ENCODE results near the gene ABCF2.

The ABCF2 gene

GRCh38 chr7:151181011-151181431 lies 46.0 kb downstream of the ABCF2 start:
- DNase-seq = no peak
- no peaks in the 10 kb centered on the region for H3K79me1 ChIP-seq (replicated peaks; ENCODE audit: low read length, poor library complexity, severe bottlenecking)
- H3K4ac ChIP-seq (ENCODE audit: low read depth in 1 of 2, low read length in 2 of 2) = no peak overlapping the region
- no peak overlapping the region for H2BK120ac ChIP-seq (ENCODE audit: low read depth, low read length)
- 93% methylated on average over 22 of the region's 22 CpGs for WGBS
- H3K4me2 ChIP-seq (ENCODE audit: low read length, poor library complexity, severe bottlenecking) = no peak overlapping the region
- no peaks in the 10 kb centered on the region for H3K4me1 ChIP-seq (ENCODE audit: control insufficient read depth, insufficient read depth, low read depth, low read length)
- no peak overlapping the region for H4K91ac ChIP-seq (ENCODE audit: low read length)
- no peak overlapping the region for H2BK15ac ChIP-seq (ENCODE audit: low read depth, poor library complexity, severe bottlenecking)
- H2BK5ac ChIP-seq (ENCODE audit: low read depth, low read length, poor library complexity, severe bottlenecking) = no peak overlapping the region
- no peak overlapping the region for H3K23ac ChIP-seq (ENCODE audit: low read length in 2 of 2)
- H3K36me3 ChIP-seq (ENCODE audit: control insufficient read depth in 1 of 2, insufficient read depth in 2 of 2, low read depth in 1 of 2, low read length in 2 of 2) = no peaks in the 10 kb centered on the region
- H2AFZ ChIP-seq (ENCODE audit: low read depth, low read length) = no peak overlapping the region
- H3K18ac ChIP-seq (ENCODE audit: low read depth in 1 of 2, low read length in 2 of 2) = no peak overlapping the region
- H3K14ac ChIP-seq (ENCODE audit: low read length in 2 of 2) = no peak overlapping the region
- H4K8ac ChIP-seq (ENCODE audit: low read length) = no peak overlapping the region
- no peak overlapping the region for H2AK5ac ChIP-seq (ENCODE audit: low read length, severe bottlenecking)
- H3K27me3 ChIP-seq (ENCODE audit: control insufficient read depth in 1 of 2, insufficient read depth in 1 of 2, low read length in 2 of 2) = peaks cover 62 to 70% of the 10 kb centered on the region in 2 experiments
- H3K9me3 ChIP-seq (ENCODE audit: control insufficient read depth, low read length) = no peaks in the 10 kb centered on the region
- no peak overlapping the region for H3K27ac ChIP-seq (ENCODE audit: low read length, poor library complexity, severe bottlenecking)
- H3K9ac ChIP-seq (ENCODE audit: low read length) = no peak overlapping the region
- no peak overlapping the region for H2BK12ac ChIP-seq (ENCODE audit: low read length in 2 of 2)
- H3K4me3 ChIP-seq (ENCODE audit: insufficient read depth in 1 of 2, low read depth in 1 of 2, low read length in 2 of 2) = no peak overlapping the region

- H3K23ac ChIP-seq (ENCODE audit: low read length in 2 of 2) = no peak overlapping the region
- no peak overlapping the region for H3K9ac ChIP-seq (ENCODE audit: low read length)
- no peaks in the 10 kb centered on the region for H3K79me1 ChIP-seq (replicated peaks; ENCODE audit: low read length, poor library complexity, severe bottlenecking)
- H3K36me3 ChIP-seq (ENCODE audit: control insufficient read depth in 1 of 2, insufficient read depth in 2 of 2, low read depth in 1 of 2, low read length in 2 of 2) = no peaks in the 10 kb centered on the region
- no peak overlapping the region for H2BK15ac ChIP-seq (ENCODE audit: low read depth, poor library complexity, severe bottlenecking)
- DNase-seq = no peak
- no peak overlapping the region for H3K4ac ChIP-seq (ENCODE audit: low read depth in 1 of 2, low read length in 2 of 2)
- no peak overlapping the region for H2AFZ ChIP-seq (ENCODE audit: low read depth, low read length)
- no peak overlapping the region for H2BK12ac ChIP-seq (ENCODE audit: low read length in 2 of 2)
- H2BK5ac ChIP-seq (ENCODE audit: low read depth, low read length, poor library complexity, severe bottlenecking) = no peak overlapping the region
- H3K4me3 ChIP-seq (ENCODE audit: insufficient read depth in 1 of 2, low read depth in 1 of 2, low read length in 2 of 2) = no peak overlapping the region
- no peak overlapping the region for H2AK5ac ChIP-seq (ENCODE audit: low read length, severe bottlenecking)
- H3K9me3 ChIP-seq (ENCODE audit: control insufficient read depth, low read length) = no peaks in the 10 kb centered on the region
- no peak overlapping the region for H4K91ac ChIP-seq (ENCODE audit: low read length)
- H3K27me3 ChIP-seq (ENCODE audit: control insufficient read depth in 1 of 2, insufficient read depth in 1 of 2, low read length in 2 of 2) = peaks cover 72 to 73% of the 10 kb centered on the region in 2 experiments
- no peak overlapping the region for H3K27ac ChIP-seq (ENCODE audit: low read length, poor library complexity, severe bottlenecking)
- no peak overlapping the region for H3K14ac ChIP-seq (ENCODE audit: low read length in 2 of 2)
- no peak overlapping the region for H4K8ac ChIP-seq (ENCODE audit: low read length)
- no peak overlapping the region for H2BK120ac ChIP-seq (ENCODE audit: low read depth, low read length)
- no peak overlapping the region for H3K4me2 ChIP-seq (ENCODE audit: low read length, poor library complexity, severe bottlenecking)
- no peaks in the 10 kb centered on the region for H3K4me1 ChIP-seq (ENCODE audit: control insufficient read depth, insufficient read depth, low read depth, low read length)
- no peak overlapping the region for H3K18ac ChIP-seq (ENCODE audit: low read depth in 1 of 2, low read length in 2 of 2)
- WGBS = 81% methylated on average over 4 of the region's 4 CpGs
Observed at GRCh38 chr7:151179946-151180345, 47.1 kb downstream of the ABCF2 start.

- Histone ChIP-seq H2BK120ac (ENCODE audit: low read depth, low read length) (no peak overlapping the region), H4K8ac (ENCODE audit: low read length) (no peak overlapping the region), H3K4me1 (ENCODE audit: control insufficient read depth, insufficient read depth, low read depth, low read length) (no peaks in the 10 kb centered on the region), H2AK5ac (ENCODE audit: low read length, severe bottlenecking) (no peak overlapping the region), H3K79me1 (replicated peaks; ENCODE audit: low read length, poor library complexity, severe bottlenecking) (no peaks in the 10 kb centered on the region), H4K91ac (ENCODE audit: low read length) (no peak overlapping the region), H3K4me2 (ENCODE audit: low read length, poor library complexity, severe bottlenecking) (no peak overlapping the region), H2AFZ (ENCODE audit: low read depth, low read length) (no peak overlapping the region), H3K9ac (ENCODE audit: low read length) (no peak overlapping the region), H2BK12ac (ENCODE audit: low read length in 2 of 2) (no peak overlapping the region), H3K9me3 (ENCODE audit: control insufficient read depth, low read length) (no peaks in the 10 kb centered on the region), H3K27ac (ENCODE audit: low read length, poor library complexity, severe bottlenecking) (no peak overlapping the region), H2BK5ac (ENCODE audit: low read depth, low read length, poor library complexity, severe bottlenecking) (no peak overlapping the region), H3K4me3 (ENCODE audit: insufficient read depth in 1 of 2, low read depth in 1 of 2, low read length in 2 of 2) (no peak overlapping the region), H3K23ac (ENCODE audit: low read length in 2 of 2) (no peak overlapping the region), H3K4ac (ENCODE audit: low read depth in 1 of 2, low read length in 2 of 2) (no peak overlapping the region), H3K27me3 (ENCODE audit: control insufficient read depth in 1 of 2, insufficient read depth in 1 of 2, low read length in 2 of 2) (peaks cover 74 to 79% of the 10 kb centered on the region in 2 experiments), H3K18ac (ENCODE audit: low read depth in 1 of 2, low read length in 2 of 2) (no peak overlapping the region), H3K36me3 (ENCODE audit: control insufficient read depth in 1 of 2, insufficient read depth in 2 of 2, low read depth in 1 of 2, low read length in 2 of 2) (no peaks in the 10 kb centered on the region), H3K14ac (ENCODE audit: low read length in 2 of 2) (no peak overlapping the region), H2BK15ac (ENCODE audit: low read depth, poor library complexity, severe bottlenecking) (no peak overlapping the region)
- whole genome bisulfite sequencing = 81% methylated on average over 8 of the region's 8 CpGs
- DNase-seq = no peak
Observed at GRCh38 chr7:151179287-151179860, 47.6 kb downstream of the ABCF2 start.

GRCh38 chr7:151178831-151179230 lies 48.2 kb downstream of the ABCF2 start:
- Histone ChIP-seq H3K4me2 (ENCODE audit: low read length, poor library complexity, severe bottlenecking) (no peak overlapping the region), H3K9ac (ENCODE audit: low read length) (no peak overlapping the region), H3K4ac (ENCODE audit: low read depth in 1 of 2, low read length in 2 of 2) (no peak overlapping the region), H3K18ac (ENCODE audit: low read depth in 1 of 2, low read length in 2 of 2) (no peak overlapping the region), H3K27ac (ENCODE audit: low read length, poor library complexity, severe bottlenecking) (no peak overlapping the region), H3K36me3 (ENCODE audit: control insufficient read depth in 1 of 2, insufficient read depth in 2 of 2, low read depth in 1 of 2, low read length in 2 of 2) (no peaks in the 10 kb centered on the region), H4K8ac (ENCODE audit: low read length) (no peak overlapping the region), H2BK5ac (ENCODE audit: low read depth, low read length, poor library complexity, severe bottlenecking) (no peak overlapping the region), H2AFZ (ENCODE audit: low read depth, low read length) (no peak overlapping the region), H2BK12ac (ENCODE audit: low read length in 2 of 2) (no peak overlapping the region), H3K79me1 (replicated peaks; ENCODE audit: low read length, poor library complexity, severe bottlenecking) (no peaks in the 10 kb centered on the region), H2AK5ac (ENCODE audit: low read length, severe bottlenecking) (no peak overlapping the region), H2BK15ac (ENCODE audit: low read depth, poor library complexity, severe bottlenecking) (no peak overlapping the region), H3K4me1 (ENCODE audit: control insufficient read depth, insufficient read depth, low read depth, low read length) (no peaks in the 10 kb centered on the region), H3K4me3 (ENCODE audit: insufficient read depth in 1 of 2, low read depth in 1 of 2, low read length in 2 of 2) (no peak overlapping the region), H4K91ac (ENCODE audit: low read length) (no peak overlapping the region), H3K9me3 (ENCODE audit: control insufficient read depth, low read length) (no peaks in the 10 kb centered on the region), H3K14ac (ENCODE audit: low read length in 2 of 2) (no peak overlapping the region), H3K23ac (ENCODE audit: low read length in 2 of 2) (no peak overlapping the region), H2BK120ac (ENCODE audit: low read depth, low read length) (no peak overlapping the region), H3K27me3 (ENCODE audit: control insufficient read depth in 1 of 2, insufficient read depth in 1 of 2, low read length in 2 of 2) (peaks cover 74 to 79% of the 10 kb centered on the region in 2 experiments)
- 80% methylated on average over 2 of the region's 2 CpGs for WGBS
- DNase-seq = no peak
